GM13976 (cell line): Measurements from ENCODE around the gene TMEM59L.

Experiments
- DNase-seq: peaks from one replicate; pipeline ENCODE4 v3.0.0; 2012; ENCODE audit warnings: low spot score
- CTCF ChIP-seq: IDR thresholded peaks from 2 replicates; pipeline ENCODE4 v1.5.1; 2012; ENCODE audit warnings: borderline replicate concordance, mild to moderate bottlenecking; ENCODE audit not compliant: insufficient read depth; ENCODE audit errors: extremely low read depth, missing control alignments, control extremely low read depth
- in situ Hi-C: fragments of 300-500 bp; cut with MboI; formaldehyde crosslinking; loops from one replicate; pipeline ENCODE4 v1.12.0; 2022; ENCODE audit warnings: low sequenced_read_pairs, mixed read lengths, inconsistent platforms; ENCODE audit not compliant: unreplicated experiment

Gene TMEM59L

GRCh38 chr19:18606281-18607225 is 6.1 kb upstream of the TMEM59L start, which contains the start of gene CRLF1:
Gene CRLF1 (minus strand): TSS chr19:18606799. CDS start chr19:18606656, 143 bp downstream.
- no peak for TF ChIP-seq CTCF
- in situ Hi-C loops, result no loop called here

GRCh38 chr19:18607226-18608101 is 5.2 kb upstream of the TMEM59L start:
- no peak for DNase-seq
- TF ChIP-seq CTCF, result no peak
- in situ Hi-C loops, result no loop called here

More at GRCh38 chr19:18606281-18607225, 6.1 kb upstream of the TMEM59L start, which contains the start of gene CRLF1:
- no peak for DNase-seq

GRCh38 chr19:18608102-18608804 is 4.4 kb upstream of the TMEM59L start:
- DNase-seq, result no peak
- TF ChIP-seq CTCF, result no peak
- in situ Hi-C loops, result no loop called here

GRCh38 chr19:18608805-18609716 is 3.6 kb upstream of the TMEM59L start:
- no peak for DNase-seq
- in situ Hi-C loops, result no loop called here
- TF ChIP-seq CTCF, result no peak

- in situ Hi-C loops, result no loop called here
- no peak for DNase-seq
Measured at GRCh38 chr19:18609717-18610051, 3.0 kb upstream of the TMEM59L start.

More at GRCh38 chr19:18609717-18610051, 3.0 kb upstream of the TMEM59L start:
- no peak for TF ChIP-seq CTCF
